Fibroblast of skin of scalp (primary cell): Measurements from ENCODE around the gene SLC9B2.

Source experiments
- DNase-seq: peaks from one replicate; pipeline ENCODE4 v3.0.0-alpha.2; 2013

Gene SLC9B2

GRCh38 chr4:103075435-103075893 is 1.1 kb downstream of the SLC9B2 start:
- DNase-seq, result peak; percentile 22

GRCh38 chr4:103074744-103075434 is 1.7 kb downstream of the SLC9B2 start:
- no peak for DNase-seq

GRCh38 chr4:103073792-103074438 is 2.6 kb downstream of the SLC9B2 start:
- DNase-seq, result peak; percentile 7

GRCh38 chr4:103067841-103068547 is 8.6 kb downstream of the SLC9B2 start:
- DNase-seq, result no peak

- DNase-seq, result no peak
These were observed 16.0 kb downstream of the SLC9B2 start for GRCh38 chr4:103060453-103061148.

- no peak for DNase-seq
These were observed 22.5 kb downstream of the SLC9B2 start for GRCh38 chr4:103054030-103054429.

DNA sequence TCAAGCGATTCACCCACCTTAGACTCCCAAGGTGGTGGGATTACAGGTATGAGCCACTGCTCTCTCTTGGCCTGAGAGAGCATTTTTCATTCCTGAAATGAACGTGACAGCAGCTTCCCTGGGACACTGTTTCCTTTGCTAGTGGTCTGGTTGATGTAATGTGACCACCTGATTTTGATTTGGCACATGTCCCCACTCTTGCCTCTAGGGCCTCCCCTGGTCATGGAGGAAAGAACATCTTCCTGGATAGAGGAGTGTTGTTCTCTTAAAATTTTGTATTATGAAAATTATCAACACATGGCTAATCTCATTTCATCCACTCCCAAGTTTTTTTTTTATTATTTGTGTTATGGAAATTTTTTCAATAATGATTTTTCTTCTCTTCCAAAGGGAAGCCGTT is 23.8 kb downstream of the SLC9B2 start:
- DNase-seq, result no peak

DNA sequence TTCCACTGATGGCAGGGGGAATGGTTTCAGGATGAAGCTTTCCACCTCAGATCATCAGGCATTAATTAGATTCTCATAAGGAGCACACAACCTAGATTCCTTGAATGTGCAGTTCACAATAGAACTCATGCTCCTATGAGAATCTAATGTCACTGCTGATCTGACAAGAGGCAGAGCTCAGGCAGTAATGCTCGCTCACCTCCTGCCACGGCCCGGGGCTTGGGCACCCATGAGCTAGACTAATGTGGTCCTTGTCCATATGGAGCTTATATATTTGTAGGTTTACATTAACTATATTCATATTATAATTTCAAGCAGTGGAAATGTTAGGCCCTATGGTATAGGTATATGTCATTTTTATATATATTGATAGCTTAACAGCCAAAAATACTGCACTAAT is 24.4 kb downstream of the SLC9B2 start:
- DNase-seq, result no peak

GRCh38 chr4:103050736-103051436 is 25.7 kb downstream of the SLC9B2 start:
- no peak for DNase-seq

DNA sequence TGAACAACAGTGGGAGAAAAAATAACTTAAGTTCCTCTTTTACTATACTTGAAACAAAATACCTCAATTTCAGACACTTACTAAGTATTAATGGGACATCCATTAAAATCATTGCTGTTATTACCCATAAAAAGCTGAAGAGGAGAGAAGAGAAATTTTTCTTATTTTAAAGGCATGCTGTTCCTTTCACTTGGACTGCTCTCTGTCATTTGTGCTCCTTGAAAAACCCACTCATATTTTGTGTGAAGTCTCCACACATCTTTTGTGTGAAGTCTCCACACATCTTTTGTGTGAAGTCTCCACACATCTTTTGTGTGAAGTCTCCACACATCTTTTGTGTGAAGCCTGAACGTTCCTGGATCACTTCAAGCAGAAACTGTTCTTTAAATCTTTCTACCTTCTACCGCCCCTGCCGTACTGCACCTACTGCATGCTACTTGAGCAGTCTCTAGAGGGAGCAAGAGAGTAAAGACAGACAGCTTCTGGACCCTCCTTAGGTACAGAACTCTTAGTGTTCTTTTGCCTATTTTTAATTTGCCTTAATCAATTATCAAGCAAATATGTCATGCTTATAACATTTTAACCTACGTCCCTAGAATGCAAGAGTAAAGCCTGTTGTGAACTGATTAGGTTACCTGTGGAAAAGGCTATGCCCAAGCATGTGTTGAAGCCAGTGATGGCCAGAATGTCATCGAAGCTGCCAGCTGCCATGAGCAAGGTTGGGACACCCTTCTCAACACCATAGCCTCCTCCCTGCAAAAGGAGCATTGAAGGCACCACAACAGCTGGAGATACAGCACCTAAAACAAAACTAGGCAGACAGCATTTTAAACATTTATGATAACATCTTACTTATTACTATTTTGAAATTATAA is 29.9 kb downstream of the SLC9B2 start:
- DNase-seq, result peak; percentile 34

- DNase-seq, result no peak
These were observed 32.4 kb downstream of the SLC9B2 start for GRCh38 chr4:103044183-103044582.

- no peak for DNase-seq
These were observed 40.4 kb downstream of the SLC9B2 start for GRCh38 chr4:103036169-103036568.

GRCh38 chr4:103032574-103032973 is 44.0 kb downstream of the SLC9B2 start:
- peak; percentile 19 for DNase-seq

- DNase-seq, result no peak
These were observed 45.8 kb downstream of the SLC9B2 start for GRCh38 chr4:103030791-103031190.

DNA sequence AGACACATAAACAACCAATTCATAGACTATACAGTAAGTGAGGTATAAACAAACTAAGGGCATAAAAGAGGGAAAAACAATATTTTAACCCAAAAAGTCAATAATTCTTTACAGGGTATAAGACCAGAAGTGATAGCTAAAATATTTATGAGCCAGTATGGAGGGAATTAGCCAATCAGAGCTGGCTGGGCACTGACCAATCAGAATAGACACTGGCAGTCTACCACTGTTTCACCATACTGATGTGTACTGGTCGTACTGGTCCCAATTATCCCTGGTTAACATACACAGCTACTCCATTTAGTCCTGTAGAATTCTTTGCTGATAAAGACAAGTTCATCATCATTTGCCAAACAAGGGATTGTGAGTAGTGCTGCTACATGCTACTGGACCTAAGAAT is 47.3 kb downstream of the SLC9B2 start:
- DNase-seq, result no peak

DNA sequence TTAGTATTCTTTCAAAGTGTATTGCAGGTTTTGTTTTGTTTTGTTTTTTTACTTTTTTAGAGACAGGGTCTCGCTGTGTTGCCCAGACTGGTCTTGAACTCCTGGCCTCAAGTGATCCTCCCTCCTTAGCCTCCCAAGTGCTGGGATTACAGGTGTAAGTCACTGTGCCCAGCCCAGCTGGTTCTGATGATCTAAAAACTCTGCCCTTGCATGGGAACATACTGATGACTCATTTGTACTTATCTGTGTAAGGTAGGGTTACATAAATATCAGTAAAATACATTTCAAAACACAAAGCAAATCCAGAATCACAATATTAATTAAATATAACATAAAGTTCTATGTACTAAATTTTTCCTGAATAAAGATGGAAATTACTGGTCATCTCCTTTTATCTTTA is 49.7 kb downstream of the SLC9B2 start:
- no peak for DNase-seq

DNA sequence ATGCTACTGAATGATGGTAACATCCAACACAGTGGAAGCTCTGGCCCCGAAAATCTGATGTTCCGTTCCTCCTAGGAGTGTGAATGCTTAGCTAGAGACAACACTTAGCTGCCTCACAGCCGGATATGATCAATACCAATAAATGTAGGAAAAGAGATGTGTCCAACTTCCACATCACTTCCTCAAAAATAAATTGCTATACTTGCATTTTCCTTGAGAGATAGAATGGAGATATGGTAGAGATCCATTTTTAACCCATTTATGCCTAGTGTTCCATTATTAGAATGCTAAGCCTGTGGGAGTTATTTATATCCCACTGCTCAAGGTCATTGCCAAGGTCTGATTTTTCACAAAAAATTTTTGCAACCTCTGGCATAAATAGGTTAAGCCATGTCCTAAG is 51.6 kb downstream of the SLC9B2 start:
- no peak for DNase-seq

DNA sequence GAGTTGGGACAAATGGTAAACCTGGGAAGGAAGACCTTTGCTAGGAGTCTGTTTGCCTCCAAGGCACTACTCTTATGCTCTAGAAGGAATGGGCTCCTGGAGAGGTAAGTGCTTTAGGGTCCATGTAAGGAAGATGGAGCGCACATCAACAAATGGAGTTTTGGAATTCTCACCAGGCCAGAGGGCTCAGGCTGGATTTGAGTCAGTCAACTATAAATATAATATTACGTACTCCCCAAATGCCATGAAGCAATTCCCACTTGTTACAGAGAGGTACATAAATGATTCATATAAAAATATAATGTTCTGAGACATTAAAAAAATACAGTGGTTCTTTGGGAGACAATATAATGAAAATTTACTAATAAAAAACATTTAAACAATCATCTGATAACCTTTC is 55.4 kb downstream of the SLC9B2 start:
- no peak for DNase-seq

DNA sequence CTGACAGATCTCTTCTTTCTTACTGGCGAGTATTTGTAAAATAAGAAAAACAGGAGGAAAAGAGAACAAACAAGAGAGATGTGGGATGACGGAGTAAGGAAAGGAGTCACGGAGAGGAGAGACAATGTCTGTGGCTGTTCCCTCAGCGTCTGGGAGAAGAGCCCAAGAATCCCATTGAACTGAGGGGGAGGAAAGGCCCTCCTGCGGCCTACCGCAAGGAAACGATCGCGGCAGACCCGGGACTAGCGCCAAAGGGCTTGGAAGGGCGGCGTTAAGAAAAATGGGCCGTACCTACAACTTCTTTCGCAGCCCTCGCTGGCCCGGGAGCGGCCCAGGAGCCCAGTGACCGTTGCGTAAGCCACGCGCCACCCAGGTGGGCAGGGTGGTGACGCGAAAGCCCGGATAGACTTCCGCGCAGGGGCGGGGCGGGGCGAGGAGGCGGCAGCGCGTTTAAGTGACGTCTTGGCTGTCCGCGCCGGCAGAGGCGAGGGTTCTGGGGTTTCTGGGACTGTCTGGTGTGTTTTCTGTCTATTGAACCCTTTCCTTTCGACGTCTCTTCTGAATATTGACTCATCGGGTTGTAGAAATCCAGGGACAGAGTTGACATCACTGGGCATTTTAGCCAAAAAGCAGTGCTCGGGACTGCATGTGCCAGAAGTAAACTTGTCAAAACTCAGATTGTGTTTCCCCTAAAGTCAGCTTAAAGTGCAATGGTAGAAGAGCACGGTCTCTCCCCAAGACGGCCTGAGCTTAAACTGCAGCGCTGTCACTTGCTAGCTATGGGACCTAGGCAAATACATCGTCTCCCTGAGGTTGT is 57.0 kb downstream of the SLC9B2 start, which contains the start of gene SLC9B1:
Gene SLC9B1 (minus strand): TSS at position 398 of the 817 bp plus-strand sequence. CDS start 27,994 bp downstream, outside the sequence.
- DNase-seq, result peak; percentile 94
